Body of pancreas (tissue), 4 donors: ENCODE measurements around the gene QRICH1. TPM values are rescaled to one million over a fixed set of nuclear protein-coding genes. Genes with fewer than 3 reads are reported as not detected.

ENCODE experiments used
- ATAC-seq: fragments of 150-250 bp; one replicate; pipeline ENCODE4 v1.9.1; 2016
- DNase-seq, 4 donors: peaks; one replicate each; pipeline ENCODE4 v3.0.0-alpha.2; 2019
- H3K27ac ChIP-seq, 4 donors: fragments of 200-600 bp; sonication (generic); 1 replicate in 3 of 4; 2 replicates in 1 of 4; pipeline versions ENCODE4 v1.5.1 to v1.6.1; 2016 to 2019; ENCODE audit warnings: mild to moderate bottlenecking in 1 of 4, mixed read lengths in 1 of 4, moderate library complexity in 1 of 4
- H3K27me3 ChIP-seq, 2 donors: fragments of 200-600 bp; sonication (generic); one replicate each; pipeline ENCODE4 v1.6.0; 2016; ENCODE audit warnings: mild to moderate bottlenecking in 1 of 2
- H3K36me3 ChIP-seq, 2 donors: fragments of 200-600 bp; sonication (generic); replicated peaks in 1 of 2; 2 replicates each; pipeline ENCODE4 v1.5.1; 2016; ENCODE audit warnings: low read depth in 2 of 2; ENCODE audit not compliant: insufficient read depth in 1 of 2
- H3K4me1 ChIP-seq: fragments of 200-600 bp; sonication (generic); one replicate; pipeline ENCODE4 v1.6.0; 2016
- H3K4me3 ChIP-seq, 2 donors: fragments of 200-600 bp; sonication (generic); 1 replicate in 1 of 2; 2 replicates in 1 of 2; pipeline ENCODE4 v1.5.1; 2016 to 2019
- H3K9me3 ChIP-seq, 3 donors: fragments of 200-600 bp; sonication (generic); 1 replicate in 2 of 3; 2 replicates in 1 of 3; pipeline ENCODE4 v1.5.1; 2016
- POLR2A ChIP-seq, 3 donors: fragments of 450-650 bp; IDR thresholded peaks; one replicate each; pipeline ENCODE4 v1.6.1; 2016; ENCODE audit warnings: antibody characterized with exemption in 3 of 3, mild to moderate bottlenecking in 2 of 3
- WGBS, 2 donors: methylation state at CpG; one replicate each; pipeline ENCODE4 v1.1.5; 2017; 5-methylcytosine and 5-hydroxymethylcytosine counted together
- intact Hi-C: fragments of 100-400 bp; cut with DNase I; formaldehyde crosslinking; loops from one replicate; pipeline ENCODE4 v1.15.1; 2023
- total RNA-seq, 2 donors: library from RNA; depleted of rRNA; stranded (reverse); fragments of >200 nt; gene quantifications; one replicate each; pipeline ENCODE4 v1.1.0, GENCODE V29; 2016
- TF ChIP-seq, protein P1 (sequence below), 7 experiments: fragments of 450-650 bp in 4 of 7; fragments of 200-600 bp in 3 of 7; sonication (generic) in 3 of 7; IDR thresholded peaks; one replicate each; pipeline ENCODE4 v1.5.1; 2016 to 2019; ENCODE audit warnings: antibody characterized with exemption in 7 of 7

QRICH1 gene
- total RNA-seq, 2 donors from 2014 or later, result 63.6 to 67.9 TPM

DNA sequence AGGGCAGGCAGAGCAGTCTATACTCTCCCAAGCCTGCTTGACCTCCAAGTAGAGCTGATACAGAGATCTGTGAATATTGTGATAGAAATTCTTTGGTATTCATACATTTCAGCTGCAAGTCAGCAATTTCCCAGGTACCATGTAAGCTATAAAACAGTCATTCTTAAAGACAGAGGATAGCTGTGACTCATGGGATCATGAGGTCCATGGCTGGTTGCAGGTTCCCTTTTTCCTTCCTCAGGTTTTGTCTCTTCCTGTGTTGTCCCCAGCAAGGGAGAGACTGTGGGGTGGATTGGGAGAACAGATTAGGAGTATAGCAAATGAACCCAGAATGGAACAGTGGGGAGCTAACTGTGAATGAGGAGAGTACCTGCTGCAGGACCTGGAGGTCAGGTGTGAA, 109.2 kb downstream of the QRICH1 start:
- ATAC-seq (no peak), DNase-seq (no peak)
- H3K27me3 ChIP-seq, result no peaks in the 10 kb centered on the region
- peaks cover 11 to 23% of the 10 kb centered on the region in 2 donors for H3K36me3 ChIP-seq
- no peak overlapping the region for H3K4me3 ChIP-seq
- no peaks in the 10 kb centered on the region for H3K9me3 ChIP-seq
- TF ChIP-seq, protein P1, sequence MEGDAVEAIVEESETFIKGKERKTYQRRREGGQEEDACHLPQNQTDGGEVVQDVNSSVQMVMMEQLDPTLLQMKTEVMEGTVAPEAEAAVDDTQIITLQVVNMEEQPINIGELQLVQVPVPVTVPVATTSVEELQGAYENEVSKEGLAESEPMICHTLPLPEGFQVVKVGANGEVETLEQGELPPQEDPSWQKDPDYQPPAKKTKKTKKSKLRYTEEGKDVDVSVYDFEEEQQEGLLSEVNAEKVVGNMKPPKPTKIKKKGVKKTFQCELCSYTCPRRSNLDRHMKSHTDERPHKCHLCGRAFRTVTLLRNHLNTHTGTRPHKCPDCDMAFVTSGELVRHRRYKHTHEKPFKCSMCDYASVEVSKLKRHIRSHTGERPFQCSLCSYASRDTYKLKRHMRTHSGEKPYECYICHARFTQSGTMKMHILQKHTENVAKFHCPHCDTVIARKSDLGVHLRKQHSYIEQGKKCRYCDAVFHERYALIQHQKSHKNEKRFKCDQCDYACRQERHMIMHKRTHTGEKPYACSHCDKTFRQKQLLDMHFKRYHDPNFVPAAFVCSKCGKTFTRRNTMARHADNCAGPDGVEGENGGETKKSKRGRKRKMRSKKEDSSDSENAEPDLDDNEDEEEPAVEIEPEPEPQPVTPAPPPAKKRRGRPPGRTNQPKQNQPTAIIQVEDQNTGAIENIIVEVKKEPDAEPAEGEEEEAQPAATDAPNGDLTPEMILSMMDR (IDR thresholded peaks at IDR 0.05), result no peak
- no peak for TF ChIP-seq POLR2A (IDR thresholded peaks at IDR 0.05)
- H3K4me1 ChIP-seq, result peaks cover 15% of the 10 kb centered on the region
- H3K27ac ChIP-seq, result no peak overlapping the region
- intact Hi-C loops, result no loop called here

DNA sequence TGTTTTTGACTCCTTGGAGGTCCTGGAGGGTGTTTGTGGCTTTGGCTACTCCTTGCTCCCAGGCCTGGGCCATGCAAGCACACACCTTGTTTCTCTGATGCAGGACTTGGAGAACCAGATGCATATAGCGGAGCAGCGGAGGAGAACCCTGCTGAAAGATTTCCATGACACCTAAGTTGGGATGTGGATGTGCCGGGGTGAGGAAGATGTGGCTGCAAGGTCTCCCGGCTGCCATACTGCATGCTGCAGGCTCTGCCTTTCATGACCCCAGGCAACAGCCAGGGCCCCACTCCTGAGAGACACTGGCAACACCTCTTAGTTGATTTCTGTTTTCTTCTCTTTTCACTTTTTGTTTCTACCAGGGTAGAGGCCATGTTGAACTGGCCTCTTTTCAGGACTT, 110.8 kb downstream of the QRICH1 start:
- intact Hi-C loops, result no loop called here
- no peak for ATAC-seq
- 100% methylated on average over 1 to 4 of the region's 4 CpGs for WGBS, 2 donors
- no peak overlapping the region for H3K4me3 ChIP-seq
- H3K27me3 ChIP-seq, result no peaks in the 10 kb centered on the region
- H3K9me3 ChIP-seq, result no peaks in the 10 kb centered on the region
- peaks cover 18 to 32% of the 10 kb centered on the region in 2 donors for H3K36me3 ChIP-seq
- no peak for DNase-seq
- peaks cover 2% of the 10 kb centered on the region for H3K4me1 ChIP-seq
- no peak for TF ChIP-seq POLR2A (IDR thresholded peaks at IDR 0.05)
- TF ChIP-seq, protein P1 (IDR thresholded peaks at IDR 0.05), result no peak
- H3K27ac ChIP-seq, result no peak overlapping the region

DNA sequence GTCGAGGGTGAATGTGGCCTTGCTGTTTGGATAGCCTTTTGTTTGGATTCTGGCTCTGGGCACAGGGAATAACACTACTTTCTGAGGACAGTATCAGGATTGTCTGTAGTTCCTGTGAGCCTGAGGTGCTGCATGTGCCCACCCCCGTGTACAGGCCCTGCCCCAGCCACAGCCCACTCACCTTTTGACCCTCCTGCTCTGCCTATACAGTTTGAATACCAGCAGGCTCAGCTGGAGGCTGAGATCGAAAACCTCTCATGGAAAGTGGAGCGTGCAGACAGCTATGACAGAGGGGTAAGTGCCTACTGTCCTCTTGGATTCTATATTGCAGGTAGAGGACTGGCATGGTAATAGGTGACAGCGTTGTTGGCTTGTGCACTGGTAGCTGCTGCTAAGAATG, 111.2 kb downstream of the QRICH1 start:
- no peak for DNase-seq
- no peaks in the 10 kb centered on the region for H3K9me3 ChIP-seq
- H3K4me1 ChIP-seq, result no peaks in the 10 kb centered on the region
- 85 to 90% methylated on average over 5 of the region's 5 CpGs for WGBS, 2 donors
- TF ChIP-seq, protein P1 (IDR thresholded peaks at IDR 0.05), result no peak
- TF ChIP-seq POLR2A (IDR thresholded peaks at IDR 0.05), result no peak
- intact Hi-C loops, result no loop called here
- peaks cover 18 to 32% of the 10 kb centered on the region in 2 donors for H3K36me3 ChIP-seq
- H3K4me3 ChIP-seq, result no peak overlapping the region
- ATAC-seq, result no peak
- H3K27me3 ChIP-seq, result no peaks in the 10 kb centered on the region
- H3K27ac ChIP-seq, result no peak overlapping the region

DNA sequence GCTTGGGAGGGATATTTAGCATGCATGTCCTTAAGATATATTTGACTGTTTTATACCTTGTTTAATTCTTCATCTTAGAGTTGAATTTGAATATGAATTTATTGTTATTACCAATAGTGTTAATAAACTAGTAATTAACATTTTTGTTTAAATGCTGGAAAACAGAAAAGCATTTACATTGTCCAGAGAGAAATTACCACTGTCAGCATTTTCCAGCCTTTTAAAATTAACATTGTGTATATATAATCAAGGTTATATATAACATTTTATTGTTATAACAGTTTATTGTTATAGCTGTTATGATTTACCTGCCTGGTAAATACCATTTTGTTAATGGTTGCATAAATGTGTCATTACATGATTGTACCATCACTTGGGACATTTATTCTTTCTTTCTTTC, 111.9 kb downstream of the QRICH1 start:
- no peak for ATAC-seq
- intact Hi-C loops, result no loop called here
- no peak overlapping the region for H3K27ac ChIP-seq

DNA sequence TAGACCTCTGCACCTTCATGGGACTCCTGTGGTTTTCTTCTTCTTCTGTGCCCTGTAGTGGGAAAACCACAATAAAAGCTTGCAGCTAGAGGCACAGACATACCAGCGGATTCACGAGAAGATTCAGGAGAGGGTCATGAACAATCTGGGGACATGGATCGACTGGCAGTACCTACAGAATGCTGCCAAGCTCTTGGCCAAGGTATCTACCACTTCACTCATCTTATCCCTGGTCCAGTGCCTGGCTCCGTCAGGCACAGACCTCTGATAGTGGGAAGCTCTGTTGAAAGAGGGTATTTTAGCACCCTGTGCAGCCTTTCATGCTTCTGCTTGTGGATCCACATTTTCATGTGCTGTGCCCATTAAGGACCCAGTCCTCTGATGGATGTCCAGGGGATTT, 113.6 kb downstream of the QRICH1 start:
- no peak overlapping the region for H3K4me3 ChIP-seq
- no peaks in the 10 kb centered on the region for H3K9me3 ChIP-seq
- TF ChIP-seq, protein P1 (IDR thresholded peaks at IDR 0.05), result no peak
- no peak for TF ChIP-seq POLR2A (IDR thresholded peaks at IDR 0.05)
- no peaks in the 10 kb centered on the region for H3K4me1 ChIP-seq
- H3K27me3 ChIP-seq, result no peaks in the 10 kb centered on the region
- no peak overlapping the region for H3K27ac ChIP-seq
- intact Hi-C loops, result no loop called here
- DNase-seq (no peak), ATAC-seq (no peak)
- peaks cover 18 to 48% of the 10 kb centered on the region in 2 donors for H3K36me3 ChIP-seq
- 90 to 91% methylated on average over 4 of the region's 4 CpGs for WGBS, 2 donors

More for the DNA sequence above, 111.9 kb downstream of the QRICH1 start:
- TF ChIP-seq, protein P1 (IDR thresholded peaks at IDR 0.05), result no peak
- TF ChIP-seq POLR2A (IDR thresholded peaks at IDR 0.05), result no peak
- H3K27me3 ChIP-seq, result no peaks in the 10 kb centered on the region
- peaks cover 18 to 35% of the 10 kb centered on the region in 2 donors for H3K36me3 ChIP-seq
- no peak overlapping the region for H3K4me3 ChIP-seq
- no peak for DNase-seq
- no peaks in the 10 kb centered on the region for H3K9me3 ChIP-seq
- no peaks in the 10 kb centered on the region for H3K4me1 ChIP-seq
